ENCODE measurements around the gene NPBWR2.

DNA sequence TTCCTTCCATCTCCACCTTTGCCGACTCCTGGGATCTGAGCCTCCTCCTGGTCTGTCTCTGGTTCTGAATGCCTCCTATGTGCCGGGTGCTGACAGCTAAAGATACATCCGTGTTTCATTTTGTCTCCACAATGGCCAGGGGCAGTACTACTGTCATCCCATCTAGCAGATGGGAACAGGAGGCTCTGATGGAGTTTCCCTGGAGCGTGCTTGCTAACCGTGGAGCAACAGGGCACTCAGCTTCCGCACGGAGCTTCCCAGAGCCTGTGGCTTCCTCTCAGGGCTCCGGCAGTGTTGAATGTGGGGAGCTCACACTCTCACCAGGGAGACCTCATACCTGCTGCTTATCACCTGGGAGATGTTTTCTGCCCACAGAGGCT, 11.9 kb upstream of the NPBWR2 start:
- TF ChIP-seq, protein P1, sequence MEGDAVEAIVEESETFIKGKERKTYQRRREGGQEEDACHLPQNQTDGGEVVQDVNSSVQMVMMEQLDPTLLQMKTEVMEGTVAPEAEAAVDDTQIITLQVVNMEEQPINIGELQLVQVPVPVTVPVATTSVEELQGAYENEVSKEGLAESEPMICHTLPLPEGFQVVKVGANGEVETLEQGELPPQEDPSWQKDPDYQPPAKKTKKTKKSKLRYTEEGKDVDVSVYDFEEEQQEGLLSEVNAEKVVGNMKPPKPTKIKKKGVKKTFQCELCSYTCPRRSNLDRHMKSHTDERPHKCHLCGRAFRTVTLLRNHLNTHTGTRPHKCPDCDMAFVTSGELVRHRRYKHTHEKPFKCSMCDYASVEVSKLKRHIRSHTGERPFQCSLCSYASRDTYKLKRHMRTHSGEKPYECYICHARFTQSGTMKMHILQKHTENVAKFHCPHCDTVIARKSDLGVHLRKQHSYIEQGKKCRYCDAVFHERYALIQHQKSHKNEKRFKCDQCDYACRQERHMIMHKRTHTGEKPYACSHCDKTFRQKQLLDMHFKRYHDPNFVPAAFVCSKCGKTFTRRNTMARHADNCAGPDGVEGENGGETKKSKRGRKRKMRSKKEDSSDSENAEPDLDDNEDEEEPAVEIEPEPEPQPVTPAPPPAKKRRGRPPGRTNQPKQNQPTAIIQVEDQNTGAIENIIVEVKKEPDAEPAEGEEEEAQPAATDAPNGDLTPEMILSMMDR (IDR thresholded peaks at IDR 0.05) = no peak
- no peak for TF ChIP-seq POLR2A (IDR thresholded peaks at IDR 0.05)

All from lower leg skin (tissue), 3 donors.